Right lobe of liver (tissue), 6 donors: Measurements from ENCODE around the gene RELT. TPM values are rescaled to one million over a fixed set of nuclear protein-coding genes. Genes with fewer than 3 reads are reported as not detected.

Source experiments
- ATAC-seq, 4 donors: fragments of 200-7000 bp; cut with Tn5 transposase; one replicate each; pipeline ENCODE4 v1.9.1; 2020; ENCODE audit warnings: mild to moderate bottlenecking in 4 of 4, moderate library complexity in 4 of 4
- DNase-seq, 3 donors: peaks; one replicate each; pipeline ENCODE4 v3.0.0-alpha.2; 2020
- H3K27ac ChIP-seq, 3 donors: fragments of 200-600 bp; one replicate each; pipeline ENCODE4 v1.8.0; 2022
- H3K27me3 ChIP-seq, 2 donors: fragments of 200-600 bp; one replicate each; pipeline ENCODE4 v1.8.0; 2022
- H3K36me3 ChIP-seq, 4 donors: fragments of 200-600 bp; sonication (generic) in 1 of 4; one replicate each; pipeline versions ENCODE4 v1.5.1 to v1.8.0; 2017 to 2022; ENCODE audit warnings: control low read depth in 1 of 4
- H3K4me1 ChIP-seq, 4 donors: fragments of 200-600 bp; sonication (generic) in 1 of 4; one replicate each; pipeline versions ENCODE4 v1.5.1 to v1.8.0; 2017 to 2022; ENCODE audit warnings: control low read depth in 1 of 4
- H3K4me3 ChIP-seq, 3 donors: fragments of 200-600 bp; one replicate each; pipeline ENCODE4 v1.8.0; 2022
- H3K9me3 ChIP-seq, 4 donors: fragments of 200-600 bp; sonication (generic) in 1 of 4; one replicate each; pipeline versions ENCODE4 v1.5.1 to v1.8.0; 2017 to 2022; ENCODE audit warnings: control low read depth in 1 of 4
- POLR2A ChIP-seq: fragments of 450-650 bp; IDR thresholded peaks from one replicate; pipeline ENCODE4 v1.6.1; 2017; ENCODE audit warnings: antibody characterized with exemption, mild to moderate bottlenecking
- WGBS: methylation state at CpG from one replicate; pipeline ENCODE4 v1.1.6; 2018; ENCODE audit warnings: low coverage, low lambda C conversion rate; ENCODE audit not compliant: insufficient coverage; ENCODE audit errors: missing lambda C conversion rate; 5-methylcytosine and 5-hydroxymethylcytosine counted together
- intact Hi-C, 2 donors: fragments of 100-400 bp; cut with DNase I; formaldehyde crosslinking; loops; one replicate each; pipeline versions ENCODE4 v1.11.2 to v1.14.1; 2022
- total RNA-seq, 6 experiments: library from RNA; depleted of rRNA in 2 of 6; stranded (reverse); fragments of >200 nt in 2 of 6; fragmentation: NEBNext Ultra II Directional in 3 of 6; extraction: Animal tissue kit (Norgen Biotek cat#: 25700) in 3 of 6; gene quantifications; one replicate each; pipeline versions ENCODE4 v1.1.0 to v1.2.4, GENCODE V29; 2016 to 2023
- TF ChIP-seq, protein P1 (sequence below), 4 donors: fragments of 200-600 bp in 3 of 4; fragments of 450-650 bp in 1 of 4; IDR thresholded peaks; one replicate each; pipeline versions ENCODE4 v1.5.1 to v1.8.0; 2016 to 2022; ENCODE audit warnings: antibody characterized with exemption in 4 of 4, mild to moderate bottlenecking in 2 of 4
- donor health status: DM: no; HTN: yes; CAD: no.
- donor health status: DM: no; HTN: no; CAD: no.
- donor health status: DM: no; HTN: no; CAD: no.
- donor health status: DM: no; HTN: yes; CAD: no.
- donor health status: DM: no; HTN: yes; CAD: no.

The RELT gene
- total RNA-seq, 6 experiments from 2014 or later = 0.81 to 5.4 (median 1.6) TPM

DNA sequence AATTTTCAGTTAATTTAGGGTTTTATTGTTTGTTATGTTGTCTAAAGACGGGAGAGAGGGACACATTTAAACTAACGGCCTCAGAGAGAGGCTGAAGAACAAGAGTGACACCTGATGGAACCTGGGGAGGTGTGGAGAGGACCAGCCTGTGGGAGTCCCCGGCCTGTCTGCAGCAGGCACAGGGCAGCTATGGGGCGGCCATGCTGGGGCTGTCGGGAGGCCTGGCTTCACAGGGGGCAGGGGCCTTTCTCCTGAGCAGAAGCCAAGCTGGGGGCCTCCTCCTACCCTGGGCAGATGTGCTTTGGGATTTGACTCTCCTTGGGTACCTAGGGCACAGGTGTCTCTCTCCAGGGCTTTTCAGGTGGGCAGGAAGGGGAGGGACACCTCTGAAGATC, 21.9 kb downstream of the RELT start:
- no peak overlapping the region for H3K4me3 ChIP-seq
- ATAC-seq (peak in 1 of 4 donors; percentile 13), DNase-seq (peak in 1 of 3 donors; percentile 29)
- H3K27me3 ChIP-seq = no peaks in the 10 kb centered on the region
- H3K27ac ChIP-seq = no peak overlapping the region
- 54% methylated on average over 2 of the region's 5 CpGs for WGBS
- no peaks in the 10 kb centered on the region for H3K4me1 ChIP-seq
- intact Hi-C loops = no loop called here
- no peaks in the 10 kb centered on the region for H3K36me3 ChIP-seq
- H3K9me3 ChIP-seq = no peaks in the 10 kb centered on the region
- TF ChIP-seq, protein P1, sequence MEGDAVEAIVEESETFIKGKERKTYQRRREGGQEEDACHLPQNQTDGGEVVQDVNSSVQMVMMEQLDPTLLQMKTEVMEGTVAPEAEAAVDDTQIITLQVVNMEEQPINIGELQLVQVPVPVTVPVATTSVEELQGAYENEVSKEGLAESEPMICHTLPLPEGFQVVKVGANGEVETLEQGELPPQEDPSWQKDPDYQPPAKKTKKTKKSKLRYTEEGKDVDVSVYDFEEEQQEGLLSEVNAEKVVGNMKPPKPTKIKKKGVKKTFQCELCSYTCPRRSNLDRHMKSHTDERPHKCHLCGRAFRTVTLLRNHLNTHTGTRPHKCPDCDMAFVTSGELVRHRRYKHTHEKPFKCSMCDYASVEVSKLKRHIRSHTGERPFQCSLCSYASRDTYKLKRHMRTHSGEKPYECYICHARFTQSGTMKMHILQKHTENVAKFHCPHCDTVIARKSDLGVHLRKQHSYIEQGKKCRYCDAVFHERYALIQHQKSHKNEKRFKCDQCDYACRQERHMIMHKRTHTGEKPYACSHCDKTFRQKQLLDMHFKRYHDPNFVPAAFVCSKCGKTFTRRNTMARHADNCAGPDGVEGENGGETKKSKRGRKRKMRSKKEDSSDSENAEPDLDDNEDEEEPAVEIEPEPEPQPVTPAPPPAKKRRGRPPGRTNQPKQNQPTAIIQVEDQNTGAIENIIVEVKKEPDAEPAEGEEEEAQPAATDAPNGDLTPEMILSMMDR (IDR thresholded peaks at IDR 0.05) = no peak
- no peak for TF ChIP-seq POLR2A

- DNase-seq = peak in 1 of 3 donors; percentile 47
- intact Hi-C loops = no loop called here
- TF ChIP-seq, protein P1 (IDR thresholded peaks at IDR 0.05) = no peak
- no peak for TF ChIP-seq POLR2A
- Histone ChIP-seq H3K27ac (no peak overlapping the region), H3K9me3 (no peaks in the 10 kb centered on the region), H3K4me1 (peaks cover 0 to 1% (median 0%) of the 10 kb centered on the region in 4 donors), H3K27me3 (no peaks in the 10 kb centered on the region), H3K4me3 (no peak overlapping the region), H3K36me3 (no peaks in the 10 kb centered on the region)
- no CpG with 5 or more reads among the region's 2 CpGs for WGBS
- no peak for ATAC-seq
Observed at GRCh38 chr11:73398721-73399120, 22.5 kb downstream of the RELT start.

GRCh38 chr11:73399159-73399590, 23.0 kb downstream of the RELT start:
- intact Hi-C loops = no loop called here

DNA sequence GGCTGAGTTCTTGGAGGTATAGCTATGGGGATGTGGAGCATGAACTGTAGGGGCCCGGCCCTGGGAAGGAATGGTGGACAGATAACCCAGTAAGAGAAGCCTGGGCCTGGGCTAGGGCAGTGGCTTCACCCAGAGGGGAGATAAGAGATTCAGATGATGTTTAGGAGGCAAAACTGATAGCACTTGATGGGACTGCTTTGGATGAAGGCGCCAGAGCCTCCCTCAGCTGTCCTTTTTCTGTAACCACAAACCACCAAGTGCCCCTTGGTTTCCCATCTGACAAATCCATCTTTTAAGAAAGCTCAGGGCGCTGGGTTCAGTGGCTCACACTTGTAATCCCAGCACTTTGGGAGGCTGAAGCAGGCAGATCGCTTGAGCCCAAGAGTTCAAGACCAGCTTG, 23.4 kb downstream of the RELT start:
- DNase-seq (peak in 1 of 3 donors; percentile 11), ATAC-seq (no peak)
- Histone ChIP-seq H3K4me3 (no peak overlapping the region), H3K27me3 (no peaks in the 10 kb centered on the region), H3K36me3 (no peaks in the 10 kb centered on the region), H3K9me3 (no peaks in the 10 kb centered on the region), H3K4me1 (peaks cover 0 to 3% (median 0%) of the 10 kb centered on the region in 4 donors), H3K27ac (no peak overlapping the region)
- WGBS = 79% methylated on average over 3 of the region's 4 CpGs
- TF ChIP-seq, protein P1 (IDR thresholded peaks at IDR 0.05) = no peak
- no peak for TF ChIP-seq POLR2A
- intact Hi-C loops = loop anchor here in 1 of 2 donors (10.0 kb wide), 1 partner anchor 255 kb away; no protein-coding TSS in a partner anchor

More at GRCh38 chr11:73399159-73399590, 23.0 kb downstream of the RELT start:
- no peaks in the 10 kb centered on the region for H3K9me3 ChIP-seq
- H3K36me3 ChIP-seq = no peaks in the 10 kb centered on the region
- whole genome bisulfite sequencing = 78% methylated on average over 5 of the region's 6 CpGs
- peaks cover 0 to 3% (median 0%) of the 10 kb centered on the region in 4 donors for H3K4me1 ChIP-seq
- H3K4me3 ChIP-seq = no peak overlapping the region
- no peaks in the 10 kb centered on the region for H3K27me3 ChIP-seq
- TF ChIP-seq, protein P1 (IDR thresholded peaks at IDR 0.05) = no peak
- TF ChIP-seq POLR2A = no peak
- DNase-seq (peak in 1 of 3 donors; percentile 42), ATAC-seq (no peak)
- no peak overlapping the region for H3K27ac ChIP-seq
